Measurements from ENCODE around the gene BCL2. TPM values are rescaled to one million over a fixed set of nuclear protein-coding genes. Genes with fewer than 3 reads are reported as not detected.

The BCL2 gene
- total RNA-seq, 1 donor from 2014 or later: 16.5 TPM

- Mint-ChIP-seq H3K27me3 (no peaks in the 10 kb centered on the region), H3K9me3 (peaks cover 11% of the 10 kb centered on the region), H3K4me1 (ENCODE audit: unreplicated experiment) (peaks cover 5% of the 10 kb centered on the region), H3K36me3 (peaks cover 4% of the 10 kb centered on the region), H3K27ac (no peak overlapping the region), H3K4me3 (no peak overlapping the region)
- DNase-seq (ENCODE audit: extremely low spot score, unreplicated experiment): no peak
- TF ChIP-seq CTCF (conservative IDR thresholded peaks at IDR 0.05): no peak
These were observed 236.5 kb downstream of the BCL2 start for GRCh38 chr18:63083020-63083531.

- DNase-seq (ENCODE audit: extremely low spot score, unreplicated experiment): peak; percentile 31
- peaks cover 4% of the 10 kb centered on the region for H3K36me3 Mint-ChIP-seq
- H3K27ac Mint-ChIP-seq: no peak overlapping the region
- H3K27me3 Mint-ChIP-seq: no peaks in the 10 kb centered on the region
- no peak for TF ChIP-seq CTCF (conservative IDR thresholded peaks at IDR 0.05)
- no peak overlapping the region for H3K4me3 Mint-ChIP-seq
- H3K9me3 Mint-ChIP-seq: peaks cover 11% of the 10 kb centered on the region
- peaks cover 5% of the 10 kb centered on the region for H3K4me1 Mint-ChIP-seq (ENCODE audit: unreplicated experiment)
These were observed 237.1 kb downstream of the BCL2 start for GRCh38 chr18:63082366-63083019.

DNA sequence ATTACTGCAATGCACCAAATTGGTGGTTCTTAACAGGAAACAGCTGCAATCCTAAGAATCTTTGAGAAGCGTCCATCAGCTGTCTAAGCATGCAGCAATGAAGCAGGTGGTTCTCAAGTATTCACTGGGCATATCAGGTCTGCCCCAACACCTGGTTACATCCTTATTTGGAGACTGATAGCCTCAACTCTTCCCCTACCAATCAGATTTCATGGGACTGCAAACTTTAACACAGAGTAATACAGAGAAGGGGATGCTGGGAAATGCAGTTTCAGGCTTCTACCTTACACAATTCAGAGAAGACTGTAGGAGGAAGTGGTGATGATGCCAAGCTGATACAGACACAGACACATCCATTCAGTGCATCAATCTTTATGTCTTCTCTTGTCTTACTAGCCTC is 240.5 kb downstream of the BCL2 start:
- peak; percentile 13 for DNase-seq (ENCODE audit: extremely low spot score, unreplicated experiment)
- Mint-ChIP-seq H3K4me1 (ENCODE audit: unreplicated experiment) (peaks cover 15% of the 10 kb centered on the region), H3K27me3 (no peaks in the 10 kb centered on the region), H3K27ac (no peak overlapping the region), H3K4me3 (no peak overlapping the region), H3K9me3 (peaks cover 11% of the 10 kb centered on the region), H3K36me3 (peaks cover 4% of the 10 kb centered on the region)
- no peak for TF ChIP-seq CTCF (conservative IDR thresholded peaks at IDR 0.05)

DNA sequence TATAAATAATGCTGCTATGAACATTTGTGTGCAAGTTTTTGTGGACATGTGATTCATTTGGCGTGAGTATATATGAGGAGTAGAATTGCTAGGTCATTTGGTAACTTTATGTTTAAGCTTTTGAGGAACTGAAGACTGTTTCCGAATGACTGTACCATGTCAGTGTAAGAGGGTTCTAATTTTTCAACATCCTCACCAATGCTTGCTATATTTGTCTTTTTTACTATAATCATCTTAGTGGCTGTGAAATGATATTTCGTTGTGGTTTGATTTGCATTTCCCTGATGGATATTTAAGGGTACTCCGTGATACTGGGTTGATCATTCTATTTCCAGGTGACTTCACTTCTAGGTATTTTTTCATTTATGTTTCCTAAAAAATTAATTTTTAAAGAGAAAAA is 241.1 kb downstream of the BCL2 start:
- H3K36me3 Mint-ChIP-seq: peaks cover 4% of the 10 kb centered on the region
- no peak for TF ChIP-seq CTCF (conservative IDR thresholded peaks at IDR 0.05)
- peaks cover 15% of the 10 kb centered on the region for H3K4me1 Mint-ChIP-seq (ENCODE audit: unreplicated experiment)
- H3K9me3 Mint-ChIP-seq: peaks cover 11% of the 10 kb centered on the region
- DNase-seq (ENCODE audit: extremely low spot score, unreplicated experiment): no peak
- H3K4me3 Mint-ChIP-seq: no peak overlapping the region
- no peak overlapping the region for H3K27ac Mint-ChIP-seq
- no peaks in the 10 kb centered on the region for H3K27me3 Mint-ChIP-seq

- H3K4me1 Mint-ChIP-seq (ENCODE audit: unreplicated experiment): peaks cover 16% of the 10 kb centered on the region
These were observed 244.6 kb downstream of the BCL2 start for GRCh38 chr18:63074981-63075404.

More at GRCh38 chr18:63074981-63075404, 244.6 kb downstream of the BCL2 start:
- Mint-ChIP-seq H3K9me3 (peaks cover 9% of the 10 kb centered on the region), H3K27ac (peak overlapping the region; percentile 92), H3K27me3 (no peaks in the 10 kb centered on the region), H3K36me3 (peaks cover 4% of the 10 kb centered on the region), H3K4me3 (peak overlapping the region; percentile 84)
- peak; percentile 84 for DNase-seq (ENCODE audit: extremely low spot score, unreplicated experiment)
- TF ChIP-seq CTCF (conservative IDR thresholded peaks at IDR 0.05): no peak
